A673 (cell line): Measurements from ENCODE around the gene PCNX1. TPM values are rescaled to one million over a fixed set of nuclear protein-coding genes. Genes with fewer than 3 reads are reported as not detected.
A peak's percentile ranks its signal among the peaks of the same experiment; 100 is the strongest.

Experiments used
- BruUV-seq: library from RNA; stranded (reverse); fragments of 400-500 nt; replicated peaks from 2 replicates; lab custom pipeline; 2021; lab: Mats Ljungman, UMichigan
- CTCF ChIA-PET: fragments of 300-600 bp; sonication (Branson Sonifier 250); formaldehyde crosslinking; loops from one replicate; lab custom pipeline; 2022; ENCODE audit warnings: antibody characterized with exemption; lab: Charles Lee
- POLR2A ChIA-PET: fragments of 300-600 bp; sonication (Branson Sonifier 250); formaldehyde crosslinking; loops from one replicate; lab custom pipeline; 2022; ENCODE audit warnings: antibody characterized with exemption; ENCODE audit not compliant: low non-redundant PET; lab: Charles Lee
- DNase-seq: peaks from one replicate; pipeline ENCODE4 v3.0.0-alpha.2; 2015; ENCODE audit warnings: low spot score
- H3K27ac ChIP-seq: fragments of 200-600 bp; sonication (generic); 2 replicates; pipeline ENCODE4 v1.5.1; 2016; ENCODE audit warnings: mixed run types, low read depth, mild to moderate bottlenecking, mixed read lengths, antibody characterized with exemption, low read length; ENCODE audit not compliant: poor library complexity, severe bottlenecking
- H3K27me3 ChIP-seq: fragments of 200-600 bp; sonication (generic); replicated peaks from 2 replicates; pipeline ENCODE4 v1.6.1; 2017; ENCODE audit warnings: mixed run types, low read depth, mild to moderate bottlenecking, mixed read lengths, antibody characterized with exemption, low read length; ENCODE audit not compliant: insufficient read depth, poor library complexity
- H3K36me3 ChIP-seq: fragments of 200-600 bp; sonication (generic); 2 replicates; pipeline ENCODE4 v1.6.1; 2016; ENCODE audit warnings: mixed run types, mild to moderate bottlenecking, mixed read lengths, antibody characterized with exemption, low read length; ENCODE audit not compliant: insufficient read depth, poor library complexity, severe bottlenecking
- H3K4me1 ChIP-seq: fragments of 200-600 bp; sonication (generic); 2 replicates; pipeline ENCODE4 v1.6.1; 2017; ENCODE audit warnings: mixed run types, mild to moderate bottlenecking, mixed read lengths, antibody characterized with exemption, low read length; ENCODE audit not compliant: insufficient read depth, poor library complexity, severe bottlenecking
- H3K4me3 ChIP-seq: fragments of 200-600 bp; sonication (generic); 2 replicates; pipeline ENCODE4 v1.5.1; 2016; ENCODE audit warnings: low read depth, mixed run types, mild to moderate bottlenecking, mixed read lengths, low read length; ENCODE audit not compliant: poor library complexity, severe bottlenecking
- H3K9me3 ChIP-seq: fragments of 200-600 bp; sonication (generic); 2 replicates; pipeline ENCODE4 v1.6.1; 2016; ENCODE audit warnings: mixed run types, low read depth, mild to moderate bottlenecking, mixed read lengths, antibody characterized with exemption, low read length; ENCODE audit not compliant: poor library complexity, severe bottlenecking
- CTCF ChIP-seq: fragments of 300-800, 200-600 bp; sonication (generic); conservative IDR thresholded peaks from 2 replicates; pipeline ENCODE4 v1.5.1; 2017; ENCODE audit warnings: low read depth, mild to moderate bottlenecking, antibody characterized with exemption, low read length, moderate library complexity, mixed read lengths
- EZH2 ChIP-seq: fragments of 200-600 bp; sonication (generic); IDR thresholded peaks from 2 replicates; pipeline ENCODE4 v1.6.1; 2017; ENCODE audit warnings: borderline replicate concordance, low read depth, mild to moderate bottlenecking, mixed read lengths, antibody characterized with exemption, low read length; ENCODE audit not compliant: poor library complexity, severe bottlenecking
- intact Hi-C: fragments of 100-400 bp; cut with micrococcal nuclease; formaldehyde crosslinking; loops from one replicate; pipeline ENCODE4 v1.10.0; 2022; ENCODE audit not compliant: unreplicated experiment
- total RNA-seq: library from RNA; stranded (reverse); gene quantifications from 2 replicates; pipeline ENCODE4 v1.2.3, GENCODE V29; 2021

The PCNX1 gene
- total RNA-seq, 1 experiment from 2014 or later: 60.7 TPM

- Histone ChIP-seq H3K9me3 (no peaks in the 10 kb centered on the region), H3K27ac (peak overlapping the region; percentile 58), H3K4me1 (peaks cover 13% of the 10 kb centered on the region), H3K4me3 (peak overlapping the region; percentile 24), H3K36me3 (no peaks in the 10 kb centered on the region), H3K27me3 (no peaks in the 10 kb centered on the region)
- ChIA-PET POLR2A (no interaction called here), CTCF (no interaction called here)
- intact Hi-C loops: no loop called here
- peak; percentile 76 for DNase-seq
- TF ChIP-seq CTCF (no peak), EZH2 (no peak)
- BruUV-seq: TSS peak; percentile 93
Observed at GRCh38 chr14:71130491-71131179, 223.4 kb downstream of the PCNX1 start.

- intact Hi-C loops: no loop called here
- POLR2A ChIA-PET: interaction anchor here (0.6 kb wide), 1 partner anchor 203 kb away, joined by 3 read pairs; no protein-coding TSS in a partner anchor
- Histone ChIP-seq H3K27me3 (no peaks in the 10 kb centered on the region), H3K27ac (no peak overlapping the region), H3K4me1 (peaks cover 13% of the 10 kb centered on the region), H3K36me3 (no peaks in the 10 kb centered on the region), H3K4me3 (no peak overlapping the region), H3K9me3 (no peaks in the 10 kb centered on the region)
- CTCF ChIA-PET: interaction anchor here (0.6 kb wide), 1 partner anchor 337 kb away, joined by 3 read pairs; no protein-coding TSS in a partner anchor
- BruUV-seq: no TSS peak
- TF ChIP-seq CTCF (no peak), EZH2 (no peak)
- DNase-seq: no peak
Observed at GRCh38 chr14:71133296-71133695, 226.0 kb downstream of the PCNX1 start.

- BruUV-seq: no TSS peak
- Histone ChIP-seq H3K27me3 (no peaks in the 10 kb centered on the region), H3K36me3 (no peaks in the 10 kb centered on the region), H3K4me3 (no peak overlapping the region), H3K27ac (no peak overlapping the region), H3K4me1 (peaks cover 13% of the 10 kb centered on the region), H3K9me3 (no peaks in the 10 kb centered on the region)
- intact Hi-C loops: loop anchor here (2.0 kb wide), 1 partner anchor 719 kb away; no protein-coding TSS in a partner anchor
- POLR2A ChIA-PET: no interaction called here
- no peak for DNase-seq
- CTCF ChIA-PET: no interaction called here
- TF ChIP-seq CTCF (no peak), EZH2 (no peak)
Observed at GRCh38 chr14:71135496-71135895, 228.2 kb downstream of the PCNX1 start.
